ENCODE measurements around the gene TMEM63A.
A peak's percentile ranks its signal among the peaks of the same experiment; 100 is the strongest.

The TMEM63A gene

DNA sequence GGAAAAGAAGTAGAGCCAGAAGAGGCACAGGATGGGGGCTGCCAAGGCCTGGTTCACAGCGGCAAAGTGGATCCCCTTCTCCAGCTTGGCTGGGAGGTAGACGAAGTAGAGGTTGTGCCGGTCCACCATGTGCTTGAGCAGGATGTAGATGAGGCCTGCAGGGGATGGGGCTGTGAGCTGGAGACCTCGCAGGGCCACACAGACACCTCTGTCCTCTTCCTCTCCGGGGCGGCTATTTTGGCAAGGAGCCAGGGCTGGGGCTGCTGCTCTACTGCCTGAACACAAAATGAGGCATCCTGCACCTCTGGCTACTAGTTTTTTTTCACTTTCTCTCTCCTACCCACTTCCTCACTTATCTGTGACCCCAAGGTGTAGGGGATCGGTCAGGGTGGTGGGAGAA lies 32.3 kb downstream of the TMEM63A start:
- TF ChIP-seq CTCF (conservative IDR thresholded peaks at IDR 0.05; ENCODE audit: low read depth, low read length) = no peak
- no peak overlapping the region for H3K4me3 ChIP-seq (ENCODE audit: low read depth, low read length)
- DNase-seq (ENCODE audit: low read depth) = no peak

DNA sequence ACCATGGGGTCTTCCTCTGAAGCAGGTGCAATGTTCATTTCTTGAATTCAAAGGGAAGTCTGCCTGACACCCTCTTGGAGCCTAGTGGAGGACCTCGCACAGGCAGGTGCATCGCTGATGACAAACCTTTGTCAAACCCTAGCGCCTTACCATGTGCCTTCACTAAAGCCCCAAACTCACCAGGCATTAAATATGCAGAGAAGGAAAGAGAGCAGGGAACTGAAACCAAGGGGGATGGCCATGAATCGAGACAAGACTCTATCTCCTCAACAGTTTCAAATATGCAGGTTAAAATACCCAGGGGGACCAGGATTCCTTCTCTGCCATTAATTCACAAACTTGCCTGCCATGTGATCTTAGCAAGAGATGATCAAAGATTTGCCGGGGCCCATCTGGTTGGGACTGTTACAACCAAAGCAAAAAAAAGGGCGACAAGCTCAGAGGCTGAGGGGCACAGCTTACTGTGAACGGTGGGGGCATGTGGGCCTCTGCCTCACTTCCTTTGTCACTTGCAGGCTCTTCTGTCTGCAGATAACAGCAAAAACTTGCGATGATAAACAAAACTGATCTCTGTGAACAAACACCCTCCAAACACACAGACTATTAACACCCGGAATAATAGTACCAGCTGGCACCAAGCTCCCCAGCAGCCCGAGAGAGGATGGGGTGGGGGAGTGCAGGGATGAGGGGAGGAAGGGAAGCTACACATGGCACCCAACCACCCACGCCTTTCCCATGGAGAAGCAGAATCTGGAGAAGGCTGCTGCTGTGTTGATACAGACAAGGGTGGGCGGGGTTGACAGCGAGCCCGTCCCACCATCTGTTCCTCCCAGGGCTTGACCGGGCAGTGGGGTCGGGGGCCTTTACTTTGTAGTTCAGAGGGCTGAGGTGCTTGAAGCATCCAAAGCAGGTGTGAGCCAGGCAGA lies 33.9 kb downstream of the TMEM63A start:
- peak; percentile 35 for DNase-seq (ENCODE audit: low read depth)
- no peak overlapping the region for H3K4me3 ChIP-seq (ENCODE audit: low read depth, low read length)
- no peak for TF ChIP-seq CTCF (conservative IDR thresholded peaks at IDR 0.05; ENCODE audit: low read depth, low read length)

- no peak overlapping the region for H3K4me3 ChIP-seq (ENCODE audit: low read depth, low read length)
- no peak for DNase-seq (ENCODE audit: low read depth)
- no peak for TF ChIP-seq CTCF (conservative IDR thresholded peaks at IDR 0.05; ENCODE audit: low read depth, low read length)
These were observed 34.6 kb downstream of the TMEM63A start for GRCh38 chr1:225847610-225848009.

DNA sequence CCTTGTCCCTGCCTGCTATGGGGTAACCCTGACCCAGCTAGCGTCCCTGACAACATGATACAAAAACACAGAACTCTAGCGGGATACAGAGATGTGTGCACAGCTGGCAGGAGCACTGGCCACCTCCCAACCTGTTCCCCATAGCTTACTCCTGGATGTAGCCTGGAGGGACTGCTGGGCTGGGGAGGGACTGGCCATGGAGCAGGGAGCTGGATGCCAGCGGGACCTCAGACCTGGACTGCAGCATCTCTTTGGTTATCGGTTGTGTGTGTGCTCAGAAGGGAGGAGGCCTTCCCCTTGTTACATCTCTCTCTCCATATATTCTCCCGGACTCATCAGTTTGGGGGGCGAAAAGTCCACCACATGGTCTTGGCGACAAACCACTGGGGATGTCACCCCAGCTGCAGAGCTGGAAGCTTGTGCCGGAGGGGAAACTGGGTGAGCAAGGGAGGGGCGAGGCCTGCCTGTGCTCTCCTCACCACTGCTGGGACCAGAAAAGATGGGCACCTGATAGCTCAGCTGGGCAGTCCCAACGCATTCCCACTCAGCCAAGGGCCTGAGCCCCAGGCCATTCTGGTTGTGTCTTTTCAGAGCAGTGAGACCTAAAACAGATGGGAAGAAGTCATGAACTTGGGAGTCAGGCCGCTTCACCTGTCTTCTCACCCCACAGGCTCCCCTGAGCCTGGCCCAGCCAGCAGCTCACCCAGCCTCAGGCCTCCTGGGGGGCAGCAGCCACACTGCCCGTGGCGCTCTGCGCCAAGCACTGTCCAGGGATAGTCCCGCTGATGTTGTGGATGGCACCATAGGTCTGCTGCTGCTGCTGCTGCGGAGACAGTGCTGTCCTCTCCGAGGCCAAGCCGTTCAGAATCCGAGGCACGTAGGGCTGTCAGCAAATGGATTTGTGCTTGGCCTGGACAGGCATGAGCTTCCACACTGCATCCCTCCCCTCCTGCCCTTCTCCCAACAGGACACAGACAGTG lies 35.6 kb downstream of the TMEM63A start:
- no peak for DNase-seq (ENCODE audit: low read depth)
- H3K4me3 ChIP-seq (ENCODE audit: low read depth, low read length) = no peak overlapping the region
- TF ChIP-seq CTCF (conservative IDR thresholded peaks at IDR 0.05; ENCODE audit: low read depth, low read length) = no peak

DNA sequence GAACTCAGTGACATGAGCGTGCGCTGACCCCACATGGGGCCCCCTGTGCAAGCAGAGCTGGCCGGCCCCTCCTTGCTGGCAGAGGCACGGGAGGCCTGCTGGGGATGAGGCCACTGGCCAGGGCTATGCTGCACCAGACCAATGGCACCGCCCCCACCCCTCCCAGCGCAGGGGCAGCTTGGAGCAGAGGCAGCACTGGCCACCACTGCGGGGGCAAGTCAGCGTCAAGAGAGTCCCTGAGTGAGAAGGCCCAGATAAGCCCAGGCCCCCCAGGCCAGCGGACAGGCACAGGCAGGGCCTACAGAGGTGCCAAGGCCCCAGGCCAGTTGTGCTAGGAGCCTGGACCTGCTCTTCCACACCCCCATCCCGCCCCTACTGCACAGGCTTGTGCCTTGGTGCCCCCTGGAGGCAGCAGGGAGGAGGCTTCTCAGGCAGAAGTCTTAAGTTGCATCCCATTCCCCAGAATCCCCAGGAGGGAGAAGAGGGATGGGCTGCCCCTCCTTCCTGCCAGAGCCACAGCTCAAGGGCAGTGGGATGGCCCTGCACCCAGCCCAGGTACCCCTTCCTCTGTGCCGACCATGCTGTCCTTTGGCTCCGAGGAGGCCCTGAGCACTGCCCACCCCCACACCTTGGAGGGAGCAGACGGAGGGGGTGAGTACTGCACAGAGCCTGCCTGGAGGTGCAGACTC lies 36.5 kb downstream of the TMEM63A start:
- TF ChIP-seq CTCF (conservative IDR thresholded peaks at IDR 0.05; ENCODE audit: low read depth, low read length) = peak; percentile 87
- H3K4me3 ChIP-seq (ENCODE audit: low read depth, low read length) = no peak overlapping the region
- DNase-seq (ENCODE audit: low read depth) = peak; percentile 90

DNA sequence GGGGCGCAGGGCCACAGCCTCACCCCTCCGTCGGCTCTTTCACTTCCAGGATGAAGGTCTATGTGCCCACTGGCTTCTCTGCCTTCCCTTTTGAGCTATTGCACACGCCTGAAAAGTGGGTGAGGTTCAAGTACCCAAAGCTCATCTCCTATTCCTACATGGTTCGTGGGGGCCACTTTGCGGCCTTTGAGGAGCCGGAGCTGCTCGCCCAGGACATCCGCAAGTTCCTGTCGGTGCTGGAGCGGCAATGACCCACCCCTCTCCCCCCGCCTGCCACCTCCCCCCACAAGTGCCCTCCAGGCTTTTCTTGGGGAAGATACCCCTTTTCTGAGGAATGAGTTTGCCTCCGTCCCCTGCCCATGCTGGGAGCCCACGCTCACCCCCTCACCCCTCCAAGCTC lies 37.1 kb downstream of the TMEM63A start:
- no peak overlapping the region for H3K4me3 ChIP-seq (ENCODE audit: low read depth, low read length)
- no peak for DNase-seq (ENCODE audit: low read depth)
- no peak for TF ChIP-seq CTCF (conservative IDR thresholded peaks at IDR 0.05; ENCODE audit: low read depth, low read length)
